Lung (tissue), 12 donors: ENCODE data around the gene IDE. TPM values are rescaled to one million over a fixed set of nuclear protein-coding genes. Genes with fewer than 3 reads are reported as not detected.

Experiments
- ATAC-seq: fragments of 200-7000 bp; cut with Tn5 transposase; one replicate; pipeline ENCODE4 v1.9.1; 2020; ENCODE audit warnings: moderate number of reproducible peaks; ENCODE audit not compliant: insufficient read depth, low FRiP score
- DNase-seq, 3 donors: peaks; one replicate each; pipeline ENCODE4 v3.0.0-alpha.2; 2013 to 2017
- H3K27ac ChIP-seq, 2 donors: one replicate each; pipeline ENCODE4 v1.5.1; 2013; ENCODE audit warnings: mild to moderate bottlenecking in 2 of 2, moderate library complexity in 2 of 2, control low read depth in 1 of 2, inconsistent platforms in 1 of 2, low read depth in 1 of 2, low read length in 1 of 2
- H3K27me3 ChIP-seq, 3 donors: one replicate each; pipeline ENCODE4 v1.5.1; 2013; ENCODE audit warnings: low read length in 2 of 3; ENCODE audit not compliant: control insufficient read depth in 3 of 3, insufficient read depth in 3 of 3
- H3K36me3 ChIP-seq, 4 donors: one replicate each; pipeline ENCODE4 v1.5.1; 2013; ENCODE audit warnings: low read length in 4 of 4, mild to moderate bottlenecking in 1 of 4, moderate library complexity in 1 of 4; ENCODE audit not compliant: control insufficient read depth in 4 of 4, insufficient read depth in 4 of 4
- H3K4me1 ChIP-seq, 5 donors: one replicate each; pipeline ENCODE4 v1.5.1; 2013; ENCODE audit warnings: low read length in 5 of 5, mild to moderate bottlenecking in 2 of 5, moderate library complexity in 1 of 5; ENCODE audit not compliant: control insufficient read depth in 5 of 5, insufficient read depth in 5 of 5
- H3K4me3 ChIP-seq: one replicate; pipeline ENCODE4 v1.5.1; 2013; ENCODE audit warnings: mild to moderate bottlenecking, control low read depth, moderate library complexity
- H3K9ac ChIP-seq, 2 donors: one replicate each; pipeline ENCODE4 v1.5.1; 2013; ENCODE audit warnings: low read length in 2 of 2, control low read depth in 1 of 2; ENCODE audit not compliant: insufficient read depth in 1 of 2
- H3K9me3 ChIP-seq, 4 donors: one replicate each; pipeline ENCODE4 v1.5.1; 2013; ENCODE audit warnings: low read length in 3 of 4, mild to moderate bottlenecking in 1 of 4, moderate library complexity in 1 of 4; ENCODE audit not compliant: control insufficient read depth in 4 of 4, insufficient read depth in 3 of 4
- CTCF ChIP-seq: IDR thresholded peaks from 2 replicates; pipeline ENCODE4 v1.5.1; 2012; ENCODE audit warnings: mild to moderate bottlenecking; ENCODE audit errors: control extremely low read depth, extremely low read depth
- WGBS, 2 donors: extraction: QIAGEN DNeasy Blood & Tissue Kit; methylation state at CpG; one replicate each; pipeline ENCODE4 v1.1.7; 2013; 5-methylcytosine and 5-hydroxymethylcytosine counted together
- polyA plus RNA-seq, 2 donors: library from polyadenylated mRNA; stranded (reverse); fragments of 200-250 nt; gene quantifications; one replicate each; pipeline ENCODE4 v1.2.1, GENCODE V29; 2013
- total RNA-seq, 2 donors: library from RNA; depleted of rRNA in 1 of 2; stranded (reverse); fragments of >200 nt in 1 of 2; gene quantifications; one replicate each; pipeline ENCODE4 v1.2.1, GENCODE V29; 2014 to 2021
- donor health status: control.
- donor health status: control.
- donor health status: Bipolar disorder and iron deficiency.
- donor health status: healthy.
- donor health status: DM: yes; HTN: yes; CAD: no.

Gene IDE
- total and polyA plus RNA-seq, 4 donors: 9.1 to 39.2 (median 21.0) TPM

- no peak overlapping the region for H3K4me3 ChIP-seq
- H3K27ac ChIP-seq: no peak overlapping the region
- no peaks in the 10 kb centered on the region for H3K4me1 ChIP-seq
- H3K36me3 ChIP-seq: peaks cover 7 to 34% (median 12%) of the 10 kb centered on the region in 4 donors
- no peaks in the 10 kb centered on the region for H3K27me3 ChIP-seq
- DNase-seq (no peak), ATAC-seq (no peak)
- H3K9ac ChIP-seq: no peak overlapping the region
- 97% methylated on average over 2 of the region's 2 CpGs for WGBS, 2 donors
- no peaks in the 10 kb centered on the region for H3K9me3 ChIP-seq
- no peak for TF ChIP-seq CTCF
These were observed 83.5 kb downstream of the IDE start for GRCh38 chr10:92490387-92490786.

GRCh38 chr10:92486637-92487036, 87.3 kb downstream of the IDE start:
- Histone ChIP-seq H3K36me3 (peaks cover 13 to 38% (median 20%) of the 10 kb centered on the region in 4 donors), H3K9ac (no peak overlapping the region), H3K9me3 (peaks cover 0 to 2% (median 0%) of the 10 kb centered on the region in 4 donors), H3K27ac (no peak overlapping the region), H3K27me3 (no peaks in the 10 kb centered on the region), H3K4me1 (no peaks in the 10 kb centered on the region), H3K4me3 (no peak overlapping the region)
- ATAC-seq (peak; percentile 62), DNase-seq (peak in 2 of 3 donors; percentile 2 to 3)
- TF ChIP-seq CTCF: no peak

- Histone ChIP-seq H3K36me3 (peaks cover 10 to 22% (median 14%) of the 10 kb centered on the region in 4 donors), H3K9ac (no peak overlapping the region), H3K4me3 (no peak overlapping the region), H3K27me3 (no peaks in the 10 kb centered on the region), H3K9me3 (peaks cover 0 to 2% (median 0%) of the 10 kb centered on the region in 4 donors), H3K27ac (no peak overlapping the region), H3K4me1 (no peaks in the 10 kb centered on the region)
- DNase-seq (no peak), ATAC-seq (no peak)
- 94 to 97% methylated on average over 4 of the region's 4 CpGs for WGBS, 2 donors
- TF ChIP-seq CTCF: no peak
These were observed 90.4 kb downstream of the IDE start for GRCh38 chr10:92483539-92483938.

- Histone ChIP-seq H3K9ac (no peak overlapping the region), H3K4me3 (no peak overlapping the region), H3K4me1 (no peaks in the 10 kb centered on the region), H3K9me3 (peaks cover 0 to 2% (median 0%) of the 10 kb centered on the region in 4 donors), H3K36me3 (peaks cover 11 to 18% (median 11%) of the 10 kb centered on the region in 4 donors), H3K27ac (no peak overlapping the region), H3K27me3 (no peaks in the 10 kb centered on the region)
- ATAC-seq: no peak
- TF ChIP-seq CTCF: no peak
- DNase-seq: no peak
These were observed 93.5 kb downstream of the IDE start for GRCh38 chr10:92480413-92480812.
